ENCODE measurements around the gene GPBP1L1. TPM values are rescaled to one million over a fixed set of nuclear protein-coding genes. Genes with fewer than 3 reads are reported as not detected.
A peak's percentile ranks its signal among the peaks of the same experiment; 100 is the strongest.

The GPBP1L1 gene
- total and polyA plus RNA-seq, 9 of the 15 experiments (the other 6 are each of a cell fraction or from before 2014, with no cell fraction given) = 86.0 to 216 (median 138) TPM

DNA sequence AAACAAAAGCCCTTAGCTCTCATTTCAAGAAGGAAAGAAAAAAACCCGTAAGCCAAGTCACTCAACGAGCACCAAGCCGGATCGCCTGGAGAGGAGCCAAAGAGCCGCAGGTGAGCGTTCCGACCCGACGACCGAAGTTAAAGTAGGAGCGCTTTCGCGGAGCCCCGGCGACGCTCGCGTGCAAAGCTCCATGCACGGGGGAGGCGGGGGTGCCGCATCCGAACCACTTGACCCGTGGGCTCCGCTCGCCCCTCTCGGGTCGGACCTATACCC is 382 bp downstream of the GPBP1L1 start (continued):
- TF ChIP-seq FOS (IDR thresholded peaks at IDR 0.05; ENCODE audit: extremely low read depth, insufficient read length) = no peak
- no peak for TF ChIP-seq ZNF12 (CRISPR knock-in tag; IDR thresholded peaks at IDR 0.05)
- no peak; a peak in 2 of 4 replicates for TF ChIP-seq SIN3A (IDR thresholded peaks at IDR 0.05; ENCODE audit: borderline replicate concordance in 2 of 2, control insufficient read depth in 1 of 2, low read depth in 2 of 2, low read length in 2 of 2)
- no peak for TF ChIP-seq POLR3A (IDR thresholded peaks at IDR 0.05; ENCODE audit: borderline replicate concordance, extremely low read depth, insufficient read depth, insufficient read length)
- TF ChIP-seq PCBP2 (IDR thresholded peaks at IDR 0.05; ENCODE audit: low read depth, low read length, poor library complexity, severe bottlenecking) = no peak
- no peak for TF ChIP-seq SRSF1 (IDR thresholded peaks at IDR 0.05; ENCODE audit: low read depth, low read length)
- TF ChIP-seq ZFPM2 (CRISPR knock-in tag; IDR thresholded peaks at IDR 0.05) = no peak
- TF ChIP-seq, protein P1, sequence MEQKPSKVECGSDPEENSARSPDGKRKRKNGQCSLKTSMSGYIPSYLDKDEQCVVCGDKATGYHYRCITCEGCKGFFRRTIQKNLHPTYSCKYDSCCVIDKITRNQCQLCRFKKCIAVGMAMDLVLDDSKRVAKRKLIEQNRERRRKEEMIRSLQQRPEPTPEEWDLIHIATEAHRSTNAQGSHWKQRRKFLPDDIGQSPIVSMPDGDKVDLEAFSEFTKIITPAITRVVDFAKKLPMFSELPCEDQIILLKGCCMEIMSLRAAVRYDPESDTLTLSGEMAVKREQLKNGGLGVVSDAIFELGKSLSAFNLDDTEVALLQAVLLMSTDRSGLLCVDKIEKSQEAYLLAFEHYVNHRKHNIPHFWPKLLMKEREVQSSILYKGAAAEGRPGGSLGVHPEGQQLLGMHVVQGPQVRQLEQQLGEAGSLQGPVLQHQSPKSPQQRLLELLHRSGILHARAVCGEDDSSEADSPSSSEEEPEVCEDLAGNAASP (IDR thresholded peaks at IDR 0.05) = no peak
- TF ChIP-seq PML (IDR thresholded peaks at IDR 0.05; ENCODE audit: low read length) = no peak
- TF ChIP-seq, protein P2, sequence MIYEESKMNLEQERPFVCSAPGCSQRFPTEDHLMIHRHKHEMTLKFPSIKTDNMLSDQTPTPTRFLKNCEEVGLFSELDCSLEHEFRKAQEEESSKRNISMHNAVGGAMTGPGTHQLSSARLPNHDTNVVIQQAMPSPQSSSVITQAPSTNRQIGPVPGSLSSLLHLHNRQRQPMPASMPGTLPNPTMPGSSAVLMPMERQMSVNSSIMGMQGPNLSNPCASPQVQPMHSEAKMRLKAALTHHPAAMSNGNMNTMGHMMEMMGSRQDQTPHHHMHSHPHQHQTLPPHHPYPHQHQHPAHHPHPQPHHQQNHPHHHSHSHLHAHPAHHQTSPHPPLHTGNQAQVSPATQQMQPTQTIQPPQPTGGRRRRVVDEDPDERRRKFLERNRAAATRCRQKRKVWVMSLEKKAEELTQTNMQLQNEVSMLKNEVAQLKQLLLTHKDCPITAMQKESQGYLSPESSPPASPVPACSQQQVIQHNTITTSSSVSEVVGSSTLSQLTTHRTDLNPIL (CRISPR knock-in tag; IDR thresholded peaks at IDR 0.05) = no peak
- TF ChIP-seq MECOM (CRISPR knock-in tag; IDR thresholded peaks at IDR 0.05) = no peak
- TF ChIP-seq ZNF785 (CRISPR knock-in tag; IDR thresholded peaks at IDR 0.05) = no peak
- TF ChIP-seq, protein P3, sequence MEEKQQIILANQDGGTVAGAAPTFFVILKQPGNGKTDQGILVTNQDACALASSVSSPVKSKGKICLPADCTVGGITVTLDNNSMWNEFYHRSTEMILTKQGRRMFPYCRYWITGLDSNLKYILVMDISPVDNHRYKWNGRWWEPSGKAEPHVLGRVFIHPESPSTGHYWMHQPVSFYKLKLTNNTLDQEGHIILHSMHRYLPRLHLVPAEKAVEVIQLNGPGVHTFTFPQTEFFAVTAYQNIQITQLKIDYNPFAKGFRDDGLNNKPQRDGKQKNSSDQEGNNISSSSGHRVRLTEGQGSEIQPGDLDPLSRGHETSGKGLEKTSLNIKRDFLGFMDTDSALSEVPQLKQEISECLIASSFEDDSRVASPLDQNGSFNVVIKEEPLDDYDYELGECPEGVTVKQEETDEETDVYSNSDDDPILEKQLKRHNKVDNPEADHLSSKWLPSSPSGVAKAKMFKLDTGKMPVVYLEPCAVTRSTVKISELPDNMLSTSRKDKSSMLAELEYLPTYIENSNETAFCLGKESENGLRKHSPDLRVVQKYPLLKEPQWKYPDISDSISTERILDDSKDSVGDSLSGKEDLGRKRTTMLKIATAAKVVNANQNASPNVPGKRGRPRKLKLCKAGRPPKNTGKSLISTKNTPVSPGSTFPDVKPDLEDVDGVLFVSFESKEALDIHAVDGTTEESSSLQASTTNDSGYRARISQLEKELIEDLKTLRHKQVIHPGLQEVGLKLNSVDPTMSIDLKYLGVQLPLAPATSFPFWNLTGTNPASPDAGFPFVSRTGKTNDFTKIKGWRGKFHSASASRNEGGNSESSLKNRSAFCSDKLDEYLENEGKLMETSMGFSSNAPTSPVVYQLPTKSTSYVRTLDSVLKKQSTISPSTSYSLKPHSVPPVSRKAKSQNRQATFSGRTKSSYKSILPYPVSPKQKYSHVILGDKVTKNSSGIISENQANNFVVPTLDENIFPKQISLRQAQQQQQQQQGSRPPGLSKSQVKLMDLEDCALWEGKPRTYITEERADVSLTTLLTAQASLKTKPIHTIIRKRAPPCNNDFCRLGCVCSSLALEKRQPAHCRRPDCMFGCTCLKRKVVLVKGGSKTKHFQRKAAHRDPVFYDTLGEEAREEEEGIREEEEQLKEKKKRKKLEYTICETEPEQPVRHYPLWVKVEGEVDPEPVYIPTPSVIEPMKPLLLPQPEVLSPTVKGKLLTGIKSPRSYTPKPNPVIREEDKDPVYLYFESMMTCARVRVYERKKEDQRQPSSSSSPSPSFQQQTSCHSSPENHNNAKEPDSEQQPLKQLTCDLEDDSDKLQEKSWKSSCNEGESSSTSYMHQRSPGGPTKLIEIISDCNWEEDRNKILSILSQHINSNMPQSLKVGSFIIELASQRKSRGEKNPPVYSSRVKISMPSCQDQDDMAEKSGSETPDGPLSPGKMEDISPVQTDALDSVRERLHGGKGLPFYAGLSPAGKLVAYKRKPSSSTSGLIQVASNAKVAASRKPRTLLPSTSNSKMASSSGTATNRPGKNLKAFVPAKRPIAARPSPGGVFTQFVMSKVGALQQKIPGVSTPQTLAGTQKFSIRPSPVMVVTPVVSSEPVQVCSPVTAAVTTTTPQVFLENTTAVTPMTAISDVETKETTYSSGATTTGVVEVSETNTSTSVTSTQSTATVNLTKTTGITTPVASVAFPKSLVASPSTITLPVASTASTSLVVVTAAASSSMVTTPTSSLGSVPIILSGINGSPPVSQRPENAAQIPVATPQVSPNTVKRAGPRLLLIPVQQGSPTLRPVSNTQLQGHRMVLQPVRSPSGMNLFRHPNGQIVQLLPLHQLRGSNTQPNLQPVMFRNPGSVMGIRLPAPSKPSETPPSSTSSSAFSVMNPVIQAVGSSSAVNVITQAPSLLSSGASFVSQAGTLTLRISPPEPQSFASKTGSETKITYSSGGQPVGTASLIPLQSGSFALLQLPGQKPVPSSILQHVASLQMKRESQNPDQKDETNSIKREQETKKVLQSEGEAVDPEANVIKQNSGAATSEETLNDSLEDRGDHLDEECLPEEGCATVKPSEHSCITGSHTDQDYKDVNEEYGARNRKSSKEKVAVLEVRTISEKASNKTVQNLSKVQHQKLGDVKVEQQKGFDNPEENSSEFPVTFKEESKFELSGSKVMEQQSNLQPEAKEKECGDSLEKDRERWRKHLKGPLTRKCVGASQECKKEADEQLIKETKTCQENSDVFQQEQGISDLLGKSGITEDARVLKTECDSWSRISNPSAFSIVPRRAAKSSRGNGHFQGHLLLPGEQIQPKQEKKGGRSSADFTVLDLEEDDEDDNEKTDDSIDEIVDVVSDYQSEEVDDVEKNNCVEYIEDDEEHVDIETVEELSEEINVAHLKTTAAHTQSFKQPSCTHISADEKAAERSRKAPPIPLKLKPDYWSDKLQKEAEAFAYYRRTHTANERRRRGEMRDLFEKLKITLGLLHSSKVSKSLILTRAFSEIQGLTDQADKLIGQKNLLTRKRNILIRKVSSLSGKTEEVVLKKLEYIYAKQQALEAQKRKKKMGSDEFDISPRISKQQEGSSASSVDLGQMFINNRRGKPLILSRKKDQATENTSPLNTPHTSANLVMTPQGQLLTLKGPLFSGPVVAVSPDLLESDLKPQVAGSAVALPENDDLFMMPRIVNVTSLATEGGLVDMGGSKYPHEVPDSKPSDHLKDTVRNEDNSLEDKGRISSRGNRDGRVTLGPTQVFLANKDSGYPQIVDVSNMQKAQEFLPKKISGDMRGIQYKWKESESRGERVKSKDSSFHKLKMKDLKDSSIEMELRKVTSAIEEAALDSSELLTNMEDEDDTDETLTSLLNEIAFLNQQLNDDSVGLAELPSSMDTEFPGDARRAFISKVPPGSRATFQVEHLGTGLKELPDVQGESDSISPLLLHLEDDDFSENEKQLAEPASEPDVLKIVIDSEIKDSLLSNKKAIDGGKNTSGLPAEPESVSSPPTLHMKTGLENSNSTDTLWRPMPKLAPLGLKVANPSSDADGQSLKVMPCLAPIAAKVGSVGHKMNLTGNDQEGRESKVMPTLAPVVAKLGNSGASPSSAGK (IDR thresholded peaks at IDR 0.05) = no peak
- TF ChIP-seq JUND (IDR thresholded peaks at IDR 0.05; ENCODE audit: borderline replicate concordance, low read depth, low read length) = 0 out of 2 replicates have a peak, but pooled peaks have one; percentile 10
- no peak for TF ChIP-seq JUND (tag; IDR thresholded peaks at IDR 0.05; ENCODE audit: borderline replicate concordance, low read depth, low read length)

Measured in K562 (cell line).